ENCODE measurements around the gene OPHN1.

- no peak for TF ChIP-seq CTCF (conservative IDR thresholded peaks at IDR 0.05 in 1 of 2, IDR thresholded peaks at IDR 0.05 in 1 of 2; ENCODE audit: low read depth in 1 of 2, low read length in 2 of 2)
- TF ChIP-seq EZH2 (IDR thresholded peaks at IDR 0.05; ENCODE audit: low read length, missing control alignments): no peak
These were observed 199.0 kb downstream of the OPHN1 start for GRCh38 chrX:68234171-68234910.

Data from fibroblast of lung (primary cell).